OCI-LY7 (cell line): ENCODE data around the gene DPYSL3. TPM values are rescaled to one million over a fixed set of nuclear protein-coding genes. Genes with fewer than 3 reads are reported as not detected.

Source experiments
- BruUV-seq: library from RNA; stranded (reverse); fragments of 400-500 nt; replicated peaks from 2 replicates; lab custom pipeline; 2021; lab: Mats Ljungman, UMichigan
- CTCF ChIA-PET: fragments of 300-600 bp; sonication (Branson Sonifier 250); formaldehyde crosslinking; loops from one replicate; lab custom pipeline; 2022; ENCODE audit warnings: antibody characterized with exemption; ENCODE audit not compliant: unreplicated experiment; lab: Charles Lee
- POLR2A ChIA-PET: fragments of 300-600 bp; sonication (Branson Sonifier 250); formaldehyde crosslinking; loops from one replicate; lab custom pipeline; 2022; ENCODE audit warnings: antibody characterized with exemption; lab: Charles Lee
- DNase-seq: peaks from one replicate; pipeline ENCODE4 v3.0.0-alpha.2; 2015; ENCODE audit warnings: low spot score
- H2AFZ ChIP-seq: fragments of 200-600 bp; sonication (generic), shearing (Covaris generic); 2 replicates; pipeline ENCODE4 v1.6.1; 2014; ENCODE audit warnings: mild to moderate bottlenecking, antibody characterized with exemption, low read length, moderate library complexity
- H3K27ac ChIP-seq: fragments of 200-600 bp; sonication (generic); 2 replicates; pipeline ENCODE4 v1.5.1; 2014; ENCODE audit warnings: mixed run types, low read depth, mild to moderate bottlenecking, moderate library complexity, low read length, inconsistent platforms; ENCODE audit not compliant: poor library complexity, severe bottlenecking
- H3K36me3 ChIP-seq: fragments of 200-600 bp; sonication (generic); 2 replicates; pipeline ENCODE4 v1.6.1; 2014; ENCODE audit warnings: mild to moderate bottlenecking, antibody characterized with exemption, low read length, moderate library complexity, mixed read lengths; ENCODE audit not compliant: insufficient read depth
- H3K4me1 ChIP-seq: fragments of 200-600 bp; sonication (generic); 2 replicates; pipeline ENCODE4 v1.5.1; 2014; ENCODE audit warnings: mild to moderate bottlenecking, low read length; ENCODE audit not compliant: insufficient read depth, poor library complexity, severe bottlenecking
- H3K4me2 ChIP-seq: fragments of 200-600 bp; sonication (generic); 2 replicates; pipeline ENCODE4 v1.6.1; 2014; ENCODE audit warnings: mild to moderate bottlenecking, low read length
- H3K4me3 ChIP-seq: fragments of 200-600 bp; sonication (generic); 2 replicates; pipeline ENCODE4 v1.5.1; 2014; ENCODE audit warnings: mild to moderate bottlenecking, low read depth, low read length; ENCODE audit not compliant: poor library complexity, severe bottlenecking
- H3K79me2 ChIP-seq: fragments of 200-600 bp; sonication (generic); 2 replicates; pipeline ENCODE4 v1.6.1; 2016; ENCODE audit warnings: low read depth, mild to moderate bottlenecking, low read length, moderate library complexity, mixed read lengths; ENCODE audit not compliant: insufficient read depth
- H3K9me2 ChIP-seq: fragments of 200-600 bp; sonication (generic); 2 replicates; pipeline ENCODE4 v1.6.1; 2016; ENCODE audit warnings: mild to moderate bottlenecking, low read length, mixed read lengths; ENCODE audit not compliant: insufficient read depth
- H3K9me3 ChIP-seq: fragments of 200-600 bp; sonication (generic); 2 replicates; pipeline ENCODE4 v1.6.1; 2014; ENCODE audit warnings: mild to moderate bottlenecking, mixed run types, low read length, mixed read lengths
- H4K20me1 ChIP-seq: fragments of 200-600 bp; sonication (generic); 2 replicates; pipeline ENCODE4 v1.6.1; 2014; ENCODE audit warnings: mild to moderate bottlenecking, antibody characterized with exemption, low read length, moderate library complexity, mixed read lengths; ENCODE audit not compliant: insufficient read depth
- CTCF ChIP-seq: fragments of 200-600 bp; sonication (generic); conservative IDR thresholded peaks from 2 replicates; pipeline ENCODE4 v1.5.1; 2014; ENCODE audit warnings: mild to moderate bottlenecking, antibody characterized with exemption, low read length, moderate library complexity, mixed read lengths
- EZH2phosphoT487 ChIP-seq: fragments of 200-600 bp; sonication (generic); IDR thresholded peaks from 2 replicates; pipeline ENCODE4 v1.6.1; 2018; ENCODE audit warnings: low read depth, borderline replicate concordance, mild to moderate bottlenecking, mixed run types, antibody characterized with exemption, low read length, moderate library complexity, mixed read lengths
- intact Hi-C: fragments of 100-400 bp; cut with micrococcal nuclease; formaldehyde crosslinking; loops from one replicate; pipeline ENCODE4 v1.10.0; 2022; ENCODE audit not compliant: unreplicated experiment
- total RNA-seq, 2 experiments: library from RNA; depleted of rRNA in 1 of 2; stranded (reverse); fragments of >200 nt in 1 of 2; shearing (Covaris generic) in 1 of 2; gene quantifications; 2 replicates each; pipeline ENCODE4 v1.2.3, GENCODE V29; 2014 to 2022

The DPYSL3 gene
- total RNA-seq, 2 experiments from 2014 or later: not detected

- intact Hi-C loops: no loop called here
- POLR2A ChIA-PET: interaction anchor here (0.7 to 1.2 kb wide), 2 partner anchors 14 to 22 kb away, joined by 3 read pairs; no protein-coding TSS in a partner anchor
- CTCF ChIA-PET: no interaction called here
- H2AFZ ChIP-seq: no peak overlapping the region
- H3K4me2 ChIP-seq: no peak overlapping the region
- H3K4me3 ChIP-seq: no peak overlapping the region
- H4K20me1 ChIP-seq: no peaks in the 10 kb centered on the region
- no peaks in the 10 kb centered on the region for H3K4me1 ChIP-seq
- no peak for TF ChIP-seq EZH2phosphoT487
- TF ChIP-seq CTCF: no peak
- BruUV-seq: no TSS peak
- no peaks in the 10 kb centered on the region for H3K9me3 ChIP-seq
- no peaks in the 10 kb centered on the region for H3K9me2 ChIP-seq
- no peak overlapping the region for H3K27ac ChIP-seq
- H3K79me2 ChIP-seq: no peaks in the 10 kb centered on the region
- DNase-seq: no peak
- H3K36me3 ChIP-seq: no peaks in the 10 kb centered on the region
Observed at GRCh38 chr5:147517383-147517782, 7.5 kb upstream of the DPYSL3 start.

DNA sequence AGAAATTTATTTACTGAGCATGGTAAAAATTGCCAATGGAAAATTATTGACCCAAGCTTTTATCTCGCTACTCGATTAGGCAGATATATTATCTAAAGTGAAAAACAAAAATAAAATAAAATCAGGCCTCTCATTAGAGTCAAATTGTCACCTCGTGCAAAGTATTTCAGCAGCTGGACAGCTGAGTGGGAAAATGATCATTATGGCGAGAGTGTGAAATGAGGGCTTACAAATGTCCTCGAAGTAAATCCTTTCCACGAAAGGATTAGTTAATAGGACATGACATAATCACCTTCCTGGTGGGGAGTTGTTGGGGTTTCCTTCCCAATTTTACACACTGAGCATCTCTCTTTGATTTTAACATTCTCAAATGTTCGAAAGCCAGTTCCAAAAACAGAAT lies 5.4 kb upstream of the DPYSL3 start:
- no TSS peak for BruUV-seq
- ChIA-PET CTCF (no interaction called here), POLR2A (interaction anchor here (0.5 kb wide), 1 partner anchor 873 kb away, joined by 3 read pairs; no protein-coding TSS in a partner anchor)
- no peak for TF ChIP-seq CTCF
- no peak for TF ChIP-seq EZH2phosphoT487
- Histone ChIP-seq H3K4me3 (no peak overlapping the region), H2AFZ (no peak overlapping the region), H3K4me1 (no peaks in the 10 kb centered on the region), H3K9me2 (no peaks in the 10 kb centered on the region), H3K9me3 (no peaks in the 10 kb centered on the region), H3K36me3 (no peaks in the 10 kb centered on the region), H3K79me2 (no peaks in the 10 kb centered on the region), H3K4me2 (no peak overlapping the region), H3K27ac (no peak overlapping the region), H4K20me1 (no peaks in the 10 kb centered on the region)
- DNase-seq: no peak
- intact Hi-C loops: no loop called here

GRCh38 chr5:147512659-147513379 lies 3.0 kb upstream of the DPYSL3 start:
- no peaks in the 10 kb centered on the region for H3K9me2 ChIP-seq
- TF ChIP-seq CTCF (no peak), EZH2phosphoT487 (no peak)
- no peak overlapping the region for H3K4me3 ChIP-seq
- no peak for DNase-seq
- no peaks in the 10 kb centered on the region for H3K9me3 ChIP-seq
- no peaks in the 10 kb centered on the region for H4K20me1 ChIP-seq
- ChIA-PET CTCF (no interaction called here), POLR2A (no interaction called here)
- H2AFZ ChIP-seq: no peak overlapping the region
- no TSS peak for BruUV-seq
- H3K4me1 ChIP-seq: no peaks in the 10 kb centered on the region
- H3K36me3 ChIP-seq: no peaks in the 10 kb centered on the region
- no peaks in the 10 kb centered on the region for H3K79me2 ChIP-seq
- no peak overlapping the region for H3K27ac ChIP-seq
- intact Hi-C loops: no loop called here
- H3K4me2 ChIP-seq: no peak overlapping the region
